K562 (cell line): ENCODE results near the gene AFDN. TPM values are rescaled to one million over a fixed set of nuclear protein-coding genes. Genes with fewer than 3 reads are reported as not detected.

ENCODE experiments used
- ATAC-seq: fragments of 200-7000 bp; cut with Tn5 transposase; 3 replicates; pipeline ENCODE4 v1.9.1; 2020; ENCODE audit warnings: moderate library complexity
- BruUV-seq: library from RNA; stranded (reverse); fragments of 400-500 nt; replicated peaks from 2 replicates; lab custom pipeline; 2021; lab: Mats Ljungman, UMichigan
- CTCF ChIA-PET: fragments of 300-600 bp; formaldehyde crosslinking; extraction: SDS; loops from one replicate; lab custom pipeline; 2021; ENCODE audit warnings: low intra/inter-chr PET ratio; lab: Yijun Ruan, JAX
- POLR2A ChIA-PET: fragments of 300-600, 350-650 bp; sonication (Branson Sonifier 250); formaldehyde crosslinking; extraction: SDS; loops from one replicate; lab custom pipeline; 2021; ENCODE audit warnings: antibody characterized with exemption, inconsistent platforms; lab: Yijun Ruan, JAX
- DNase-seq, 4 experiments: peaks; one replicate each; pipeline versions ENCODE4 v3.0.0 to v3.0.0-alpha.2; 2011 to 2018; ENCODE audit warnings: low spot score in 3 of 4, mixed read lengths in 3 of 4; ENCODE audit errors: extremely low read depth in 1 of 4
- FAIRE-seq: peaks from 2 replicates; lab custom pipeline; 2011; peaks lifted over from hg19 to GRCh38; lab: Jason Lieb, UNC
- H2AFZ ChIP-seq: 2 replicates; pipeline ENCODE4 v1.6.0; 2011; ENCODE audit warnings: low read depth, low read length, control low read depth, inconsistent platforms
- H3K27ac ChIP-seq: fragments of 200-600 bp; 3 replicates; pipeline ENCODE4 v1.8.0; 2011; ENCODE audit warnings: low read depth, mild to moderate bottlenecking, control low read depth, inconsistent platforms, low read length, moderate library complexity, mixed read lengths; ENCODE audit errors: extremely low read depth
- H3K27me3 ChIP-seq, 2 experiments: fragments of 300-600 bp in 1 of 2; 2 replicates in 1 of 2; 3 replicates in 1 of 2; pipeline versions ENCODE4 v1.6.0 to v1.8.0; 2011; ENCODE audit warnings: inconsistent platforms in 2 of 2, low read length in 2 of 2, mild to moderate bottlenecking in 1 of 2, mixed read lengths in 1 of 2, moderate library complexity in 1 of 2; ENCODE audit not compliant: control insufficient read depth in 2 of 2, insufficient read depth in 2 of 2
- H3K36me3 ChIP-seq: fragments of 300-600 bp; 3 replicates; pipeline ENCODE4 v1.8.0; 2011; ENCODE audit warnings: mild to moderate bottlenecking, low read length, inconsistent platforms; ENCODE audit not compliant: control insufficient read depth, insufficient read depth
- H3K4me1 ChIP-seq, 2 experiments: fragments of 200-600 bp in 1 of 2; replicated peaks in 1 of 2; 2 replicates in 1 of 2; 3 replicates in 1 of 2; pipeline versions ENCODE4 v1.5.1 to v1.8.0; 2011; ENCODE audit warnings: inconsistent platforms in 2 of 2, low read length in 2 of 2, mild to moderate bottlenecking in 1 of 2, mixed read lengths in 1 of 2, moderate library complexity in 1 of 2; ENCODE audit not compliant: control insufficient read depth in 2 of 2, insufficient read depth in 2 of 2
- H3K4me2 ChIP-seq: 2 replicates; pipeline ENCODE4 v1.6.1; 2011; ENCODE audit warnings: low read length, control low read depth, inconsistent platforms, mixed read lengths; ENCODE audit not compliant: insufficient read depth
- H3K4me3 ChIP-seq: fragments of 200-600 bp; sonication (generic), shearing (Covaris generic); 2 replicates; pipeline ENCODE4 v1.5.1; 2016; ENCODE audit warnings: control low read depth, inconsistent platforms
- H3K79me2 ChIP-seq: fragments of 200-600 bp; 3 replicates; pipeline ENCODE4 v1.8.0; 2011; ENCODE audit warnings: low read length, inconsistent platforms; ENCODE audit not compliant: control insufficient read depth, insufficient read depth
- H3K9ac ChIP-seq, 2 experiments: 2 replicates each; pipeline versions ENCODE4 v1.6.0 to v1.6.1; 2011; ENCODE audit warnings: low read depth in 2 of 2, low read length in 2 of 2, control low read depth in 1 of 2, inconsistent platforms in 1 of 2, mild to moderate bottlenecking in 1 of 2, mixed read lengths in 1 of 2; ENCODE audit not compliant: insufficient read depth in 1 of 2
- H3K9me1 ChIP-seq: one replicate; pipeline ENCODE4 v1.6.0; 2011; ENCODE audit warnings: inconsistent platforms, mild to moderate bottlenecking, low read length, moderate library complexity; ENCODE audit not compliant: control insufficient read depth, insufficient read depth
- H3K9me3 ChIP-seq: replicated peaks from 2 replicates; pipeline ENCODE4 v1.5.1; 2011; ENCODE audit warnings: low read depth, low read length, inconsistent platforms; ENCODE audit not compliant: control insufficient read depth, insufficient read depth
- H4K20me1 ChIP-seq: replicated peaks from 2 replicates; pipeline ENCODE4 v1.6.1; 2011; ENCODE audit warnings: low read length, inconsistent platforms, mixed read lengths; ENCODE audit not compliant: control insufficient read depth, insufficient read depth
- NONO ChIP-seq, 2 experiments: fragments of 200-400 bp in 1 of 2; fragments of 450-650 bp in 1 of 2; formaldehyde crosslinking in 1 of 2; IDR thresholded peaks; 2 replicates each; pipeline ENCODE4 v1.6.1; 2017; ENCODE audit warnings: low read depth in 2 of 2, mild to moderate bottlenecking in 2 of 2, moderate library complexity in 2 of 2, low read length in 1 of 2
- SP1 ChIP-seq: sonication (generic); formaldehyde crosslinking; IDR thresholded peaks from 2 replicates; pipeline ENCODE4 v1.8.1; 2022; ENCODE audit warnings: mild to moderate bottlenecking, missing genetic modification reagents
- WGBS: fragments of 100-300 bp; shearing (Covaris generic); methylation state at CpG from one replicate; pipeline ENCODE4 v1.1.6; 2016; ENCODE audit warnings: low coverage, mixed read lengths; ENCODE audit not compliant: insufficient coverage; ENCODE audit errors: missing lambda C conversion rate; 5-methylcytosine and 5-hydroxymethylcytosine counted together
- in situ Hi-C: fragments of 300-500 bp; cut with MboI; formaldehyde crosslinking; loops from 4 replicates; pipeline ENCODE4 v1.15.0; 2018; ENCODE audit warnings: inconsistent platforms, mixed read lengths
- intact Hi-C: fragments of 100-400 bp; cut with micrococcal nuclease; formaldehyde crosslinking; loops from 2 replicates; pipeline ENCODE4 v1.14.2; 2022
- polyA plus RNA-seq, 8 experiments: library from polyadenylated mRNA; depleted of rRNA in 4 of 8; stranded (reverse) in 5 of 8; unstranded in 3 of 8; fragments of >200 nt; fragmentation: Nextera tagmentation in 2 of 8; fragmentation: Illumina TruSeq in 1 of 8; extraction: Ambion mirVana in 2 of 8; extraction: Trizol in 1 of 8; gene quantifications; 2 replicates each; pipeline versions ENCODE4 v1.2.1 to v1.2.3, GENCODE V29; 2011 to 2014; ENCODE audit warnings: inconsistent platforms in 1 of 8, missing spikeins in 1 of 8
- total RNA-seq, 7 experiments: library from RNA; depleted of rRNA in 6 of 7; stranded (reverse); fragments of >200 nt in 6 of 7; fragmentation: Illumina TruSeq in 2 of 7; extraction: Trizol in 2 of 7; gene quantifications; 2 replicates each; pipeline versions ENCODE4 v1.2.1 to v1.2.3, GENCODE V29; 2011 to 2021; ENCODE audit warnings: low replicate concordance in 1 of 7
- TF ChIP-seq, protein P1 (sequence below): fragments of 450-650 bp; IDR thresholded peaks from 2 replicates; pipeline ENCODE4 v1.6.1; 2018; ENCODE audit not compliant: partially characterized antibody

AFDN gene
- total and polyA plus RNA-seq, 9 of the 15 experiments (the other 6 are each of a cell fraction or from before 2014, with no cell fraction given): 7.2 to 129 (median 105) TPM

DNA sequence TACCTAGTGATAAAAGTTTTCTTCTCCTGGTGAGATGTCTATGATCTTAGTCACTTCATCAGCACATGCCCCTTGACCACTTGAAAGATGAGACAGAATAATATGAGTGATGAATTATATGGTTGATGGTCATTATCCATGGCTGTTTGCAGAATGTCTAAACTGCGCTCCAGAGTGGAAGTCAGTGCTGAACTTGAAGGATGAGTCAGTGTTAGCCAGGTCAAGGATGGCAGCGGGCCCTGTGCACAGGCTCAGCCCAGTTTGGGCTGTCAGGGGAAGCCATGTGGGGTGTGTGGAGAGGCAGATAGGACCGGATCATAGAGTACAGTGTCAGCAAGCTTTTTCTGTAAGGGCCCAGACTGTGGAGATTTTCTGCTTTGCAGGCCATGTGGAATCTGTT, 103.6 kb downstream of the AFDN start:
- DNase-seq (no peak), ATAC-seq (peak; percentile 26; the same call in 2 of the 3 replicates), FAIRE-seq (no peak)
- no peaks in the 10 kb centered on the region; the same call in 1 of the 2 replicates for H4K20me1 ChIP-seq
- POLR2A ChIA-PET: no interaction called here
- intact Hi-C loops: no loop called here
- H2AFZ ChIP-seq: no peak overlapping the region
- H3K9me3 ChIP-seq: no peaks in the 10 kb centered on the region
- BruUV-seq: no TSS peak
- H3K27me3 ChIP-seq: no peaks in the 10 kb centered on the region
- no peak overlapping the region for H3K27ac ChIP-seq
- H3K36me3 ChIP-seq: peaks cover 80% of the 10 kb centered on the region
- no peaks in the 10 kb centered on the region for H3K4me1 ChIP-seq
- CTCF ChIA-PET: no interaction called here
- H3K4me2 ChIP-seq: no peak overlapping the region
- 57% methylated on average over 3 of the region's 3 CpGs for WGBS
- H3K4me3 ChIP-seq: no peak overlapping the region
- no peaks in the 10 kb centered on the region for H3K79me2 ChIP-seq
- H3K9ac ChIP-seq: no peak overlapping the region
- peaks cover 8% of the 10 kb centered on the region for H3K9me1 ChIP-seq
- TF ChIP-seq, protein P1, sequence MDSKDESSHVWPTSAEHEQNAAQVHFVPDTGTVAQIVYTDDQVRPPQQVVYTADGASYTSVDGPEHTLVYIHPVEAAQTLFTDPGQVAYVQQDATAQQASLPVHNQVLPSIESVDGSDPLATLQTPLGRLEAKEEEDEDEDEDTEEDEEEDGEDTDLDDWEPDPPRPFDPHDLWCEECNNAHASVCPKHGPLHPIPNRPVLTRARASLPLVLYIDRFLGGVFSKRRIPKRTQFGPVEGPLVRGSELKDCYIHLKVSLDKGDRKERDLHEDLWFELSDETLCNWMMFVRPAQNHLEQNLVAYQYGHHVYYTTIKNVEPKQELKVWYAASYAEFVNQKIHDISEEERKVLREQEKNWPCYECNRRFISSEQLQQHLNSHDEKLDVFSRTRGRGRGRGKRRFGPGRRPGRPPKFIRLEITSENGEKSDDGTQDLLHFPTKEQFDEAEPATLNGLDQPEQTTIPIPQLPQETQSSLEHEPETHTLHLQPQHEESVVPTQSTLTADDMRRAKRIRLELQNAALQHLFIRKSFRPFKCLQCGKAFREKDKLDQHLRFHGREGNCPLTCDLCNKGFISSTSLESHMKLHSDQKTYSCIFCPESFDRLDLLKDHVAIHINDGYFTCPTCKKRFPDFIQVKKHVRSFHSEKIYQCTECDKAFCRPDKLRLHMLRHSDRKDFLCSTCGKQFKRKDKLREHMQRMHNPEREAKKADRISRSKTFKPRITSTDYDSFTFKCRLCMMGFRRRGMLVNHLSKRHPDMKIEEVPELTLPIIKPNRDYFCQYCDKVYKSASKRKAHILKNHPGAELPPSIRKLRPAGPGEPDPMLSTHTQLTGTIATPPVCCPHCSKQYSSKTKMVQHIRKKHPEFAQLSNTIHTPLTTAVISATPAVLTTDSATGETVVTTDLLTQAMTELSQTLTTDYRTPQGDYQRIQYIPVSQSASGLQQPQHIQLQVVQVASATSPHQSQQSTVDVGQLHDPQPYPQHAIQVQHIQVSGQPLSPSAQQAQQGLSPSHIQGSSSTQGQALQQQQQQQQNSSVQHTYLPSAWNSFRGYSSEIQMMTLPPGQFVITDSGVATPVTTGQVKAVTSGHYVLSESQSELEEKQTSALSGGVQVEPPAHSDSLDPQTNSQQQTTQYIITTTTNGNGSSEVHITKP: no peak
- TF ChIP-seq NONO (IDR thresholded peaks at IDR 0.05; ENCODE audit: low read depth in 2 of 2, low read length in 1 of 2) (no peak), SP1 (CRISPR knock-in tag) (no peak)
- in situ Hi-C loops: no loop called here
